ENCODE measurements around the gene CLDN11. TPM values are rescaled to one million over a fixed set of nuclear protein-coding genes. Genes with fewer than 3 reads are reported as not detected.

CLDN11 gene
- total RNA-seq, 1 experiment from 2014 or later: not detected

GRCh38 chr3:170467007-170467406 lies 48.3 kb downstream of the CLDN11 start:
- no peaks in the 10 kb centered on the region for H3K4me1 Mint-ChIP-seq (ENCODE audit: insufficient read depth, unreplicated experiment)
- CTCF ChIA-PET: interaction anchor here (1.6 kb wide), 1 partner anchor 343 kb away, joined by 6 read pairs; no protein-coding TSS in a partner anchor
- no peak for TF ChIP-seq CTCF (IDR thresholded peaks at IDR 0.05; ENCODE audit: unreplicated experiment)
- H3K27ac Mint-ChIP-seq (ENCODE audit: low read depth, unreplicated experiment): no peak overlapping the region
- H3K36me3 Mint-ChIP-seq (ENCODE audit: insufficient read depth, unreplicated experiment): no peaks in the 10 kb centered on the region
- POLR2A ChIA-PET: no interaction called here
- H3K9me3 Mint-ChIP-seq (ENCODE audit: unreplicated experiment): no peaks in the 10 kb centered on the region
- peaks cover 11% of the 10 kb centered on the region for H3K27me3 Mint-ChIP-seq (ENCODE audit: insufficient read depth, unreplicated experiment)
- intact Hi-C loops (cut with micrococcal nuclease): no loop called here
- BruUV-seq (replicated peaks): no TSS peak
- H3K4me3 Mint-ChIP-seq (ENCODE audit: unreplicated experiment): no peak overlapping the region
- no peak for DNase-seq (ENCODE audit: unreplicated experiment)

GRCh38 chr3:170467571-170468147 lies 49.0 kb downstream of the CLDN11 start:
- DNase-seq (ENCODE audit: unreplicated experiment): no peak
- no peaks in the 10 kb centered on the region for H3K4me1 Mint-ChIP-seq (ENCODE audit: insufficient read depth, unreplicated experiment)
- no peaks in the 10 kb centered on the region for H3K9me3 Mint-ChIP-seq (ENCODE audit: unreplicated experiment)
- CTCF ChIA-PET: no interaction called here
- POLR2A ChIA-PET: interaction anchor here (0.7 kb wide), 1 partner anchor 9 kb away, joined by 3 read pairs; no protein-coding TSS in a partner anchor
- H3K27me3 Mint-ChIP-seq (ENCODE audit: insufficient read depth, unreplicated experiment): peaks cover 11% of the 10 kb centered on the region
- intact Hi-C loops (cut with micrococcal nuclease): no loop called here
- no peak overlapping the region for H3K4me3 Mint-ChIP-seq (ENCODE audit: unreplicated experiment)
- no TSS peak for BruUV-seq (replicated peaks)
- H3K36me3 Mint-ChIP-seq (ENCODE audit: insufficient read depth, unreplicated experiment): no peaks in the 10 kb centered on the region
- no peak overlapping the region for H3K27ac Mint-ChIP-seq (ENCODE audit: low read depth, unreplicated experiment)
- TF ChIP-seq CTCF (IDR thresholded peaks at IDR 0.05; ENCODE audit: unreplicated experiment): no peak

- no peak overlapping the region for H3K4me3 Mint-ChIP-seq (ENCODE audit: unreplicated experiment)
These were observed 50.7 kb downstream of the CLDN11 start for GRCh38 chr3:170469151-170470062.

More at GRCh38 chr3:170469151-170470062, 50.7 kb downstream of the CLDN11 start:
- no peaks in the 10 kb centered on the region for H3K9me3 Mint-ChIP-seq (ENCODE audit: unreplicated experiment)
- no TSS peak for BruUV-seq (replicated peaks)
- H3K4me1 Mint-ChIP-seq (ENCODE audit: insufficient read depth, unreplicated experiment): peaks cover 4% of the 10 kb centered on the region
- CTCF ChIA-PET: interaction anchor here (0.6 to 1.2 kb wide), 2 partner anchors 37 to 340 kb away, joined by 4 to 6 read pairs; no protein-coding TSS in a partner anchor
- POLR2A ChIA-PET: interaction anchor here (0.6 to 1.5 kb wide), 2 partner anchors 11 to 13 kb away, joined by 3 to 4 read pairs; no protein-coding TSS in a partner anchor
- H3K36me3 Mint-ChIP-seq (ENCODE audit: insufficient read depth, unreplicated experiment): no peaks in the 10 kb centered on the region
- peaks cover 11% of the 10 kb centered on the region for H3K27me3 Mint-ChIP-seq (ENCODE audit: insufficient read depth, unreplicated experiment)
- TF ChIP-seq CTCF (IDR thresholded peaks at IDR 0.05; ENCODE audit: unreplicated experiment): no peak
- H3K27ac Mint-ChIP-seq (ENCODE audit: low read depth, unreplicated experiment): no peak overlapping the region
- DNase-seq (ENCODE audit: unreplicated experiment): no peak
- intact Hi-C loops (cut with micrococcal nuclease): no loop called here

Measured in MCF 10A (cell line).